Measurements from ENCODE around the gene PDXK.
A peak's percentile ranks its signal among the peaks of the same experiment; 100 is the strongest.

The PDXK gene

DNA sequence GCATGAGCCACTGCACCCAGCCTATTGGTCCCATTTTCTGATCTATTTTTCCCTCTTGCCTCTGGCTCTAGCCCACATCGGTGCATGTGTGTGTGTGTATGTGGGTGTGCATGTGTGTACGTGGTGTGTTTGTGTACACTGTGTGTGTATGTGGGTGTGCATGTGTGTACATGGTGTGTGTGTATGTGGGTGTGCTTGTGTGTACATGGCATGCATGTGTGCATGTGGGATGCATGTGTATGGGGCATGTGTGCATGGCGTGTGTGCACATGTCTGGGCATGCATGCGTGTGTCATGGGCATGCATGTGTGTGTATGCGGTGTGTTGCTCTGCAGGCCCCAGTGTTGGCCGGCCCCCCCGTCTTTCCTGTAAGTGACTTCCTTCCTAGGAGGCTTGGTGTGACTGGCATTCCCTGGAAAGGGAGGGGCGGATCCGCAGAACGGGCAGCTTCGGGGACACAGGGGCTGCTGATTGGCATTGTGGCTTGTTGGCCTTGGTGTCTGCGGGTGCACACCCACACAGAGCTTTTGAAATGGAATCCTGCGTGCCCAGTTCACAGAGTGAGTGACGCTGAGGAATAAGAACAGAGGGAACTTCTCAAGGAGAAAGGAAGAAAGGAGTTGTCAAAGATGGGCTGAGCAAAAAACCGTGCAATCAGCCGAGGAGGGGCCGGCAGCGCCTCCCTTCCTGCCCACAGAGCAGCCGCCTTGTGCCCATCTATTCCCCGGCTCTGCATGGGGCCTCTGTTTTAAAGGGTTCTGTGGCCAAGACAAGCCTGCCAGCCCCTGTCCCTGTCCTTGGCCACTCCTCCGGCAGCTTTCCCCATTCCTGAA, 8.0 kb downstream of the PDXK start:
- DNase-seq, result no peak

DNA sequence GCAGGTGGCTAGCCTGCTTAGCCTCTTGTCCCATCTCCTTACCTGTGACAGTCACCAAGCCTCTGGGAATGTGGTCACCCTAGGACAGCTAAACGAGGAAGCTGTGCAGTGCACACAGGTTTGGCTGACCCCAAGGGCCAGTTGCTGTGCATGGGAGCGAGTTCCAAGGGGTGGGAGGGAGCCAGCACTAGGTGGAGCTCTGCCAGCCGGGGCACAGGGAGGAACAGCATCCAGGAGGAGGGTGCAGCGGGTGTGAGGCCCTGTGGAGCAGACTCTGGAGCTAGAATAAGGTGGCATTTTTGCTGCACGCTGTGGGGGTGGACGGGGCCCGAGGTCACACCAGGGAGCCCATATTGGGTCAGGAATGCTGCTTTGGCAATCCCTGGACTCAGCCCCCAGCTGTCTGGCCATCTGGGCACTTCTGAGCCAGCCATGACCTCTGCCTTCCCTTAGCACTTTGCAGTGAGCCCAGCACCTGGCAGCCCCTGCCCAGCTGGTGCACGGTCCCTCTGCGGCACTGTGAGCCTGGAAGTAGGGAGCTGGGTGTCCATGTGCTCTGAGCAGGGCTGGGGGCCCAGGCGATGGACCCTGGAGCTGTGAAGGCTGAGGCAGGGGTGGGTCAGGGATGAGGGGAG, 8.7 kb downstream of the PDXK start:
- no peak for DNase-seq

DNA sequence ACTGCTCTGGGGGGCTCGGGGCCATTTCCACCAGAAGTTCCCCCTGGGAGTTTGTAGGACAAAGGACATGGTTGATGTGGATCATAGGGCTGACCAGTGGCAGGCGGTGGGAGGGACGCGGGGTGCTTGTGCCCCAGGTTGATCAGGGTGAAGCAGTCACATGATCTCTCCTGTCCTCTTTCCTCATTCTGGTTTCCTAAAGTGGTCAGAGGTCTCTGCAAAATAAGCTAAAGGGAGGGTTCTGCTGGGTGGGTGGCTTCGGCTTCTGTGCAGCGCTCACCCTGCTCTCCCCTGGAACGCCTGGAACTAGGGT, 9.2 kb downstream of the PDXK start:
- no peak for DNase-seq

DNA sequence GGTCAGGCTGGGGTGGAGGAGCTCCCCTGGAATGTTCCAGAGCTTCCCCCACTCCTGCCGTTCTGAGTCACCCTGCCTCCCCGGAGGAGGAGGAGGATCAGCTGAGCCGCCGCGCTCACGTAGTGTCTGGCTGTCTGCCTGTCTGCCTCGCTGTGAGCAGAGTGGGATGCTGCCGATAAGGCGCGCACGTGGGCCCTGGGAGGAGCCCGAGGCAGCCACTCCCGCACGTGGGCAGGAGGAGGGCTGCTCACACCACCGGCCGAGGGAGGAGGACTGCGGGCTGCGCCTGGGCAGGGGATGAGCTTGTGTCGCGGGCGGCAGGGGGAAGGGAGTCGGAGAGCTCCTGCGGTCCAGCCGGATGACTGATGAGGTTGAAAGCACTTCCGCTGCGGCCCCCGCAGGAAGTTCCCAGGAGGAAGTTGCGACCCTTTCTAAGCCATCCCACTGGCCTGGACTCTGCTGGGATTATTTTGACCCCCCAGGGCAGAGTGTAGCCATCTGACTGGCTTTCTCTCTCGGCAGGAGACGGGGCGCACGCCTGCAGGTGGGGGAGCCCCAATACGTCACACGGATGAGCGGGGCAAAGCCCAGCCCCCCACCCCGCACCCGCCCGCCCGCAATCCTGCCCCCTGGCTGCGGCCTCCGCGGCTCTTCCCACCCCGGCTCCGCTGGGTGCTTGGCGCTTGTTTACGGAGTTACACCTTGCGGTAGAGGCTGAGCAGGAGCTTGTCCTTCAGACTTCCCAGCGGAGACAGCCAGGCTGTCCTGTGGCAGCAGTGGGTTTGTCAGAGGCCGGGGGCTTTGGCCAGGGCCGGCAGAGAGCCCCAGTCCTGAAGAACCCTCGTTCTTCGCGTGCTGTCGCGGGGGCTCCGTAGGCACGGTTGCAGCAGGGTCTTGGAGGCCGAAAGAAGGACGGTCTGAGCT, 9.8 kb downstream of the PDXK start:
- peak; percentile 87 for DNase-seq

DNA sequence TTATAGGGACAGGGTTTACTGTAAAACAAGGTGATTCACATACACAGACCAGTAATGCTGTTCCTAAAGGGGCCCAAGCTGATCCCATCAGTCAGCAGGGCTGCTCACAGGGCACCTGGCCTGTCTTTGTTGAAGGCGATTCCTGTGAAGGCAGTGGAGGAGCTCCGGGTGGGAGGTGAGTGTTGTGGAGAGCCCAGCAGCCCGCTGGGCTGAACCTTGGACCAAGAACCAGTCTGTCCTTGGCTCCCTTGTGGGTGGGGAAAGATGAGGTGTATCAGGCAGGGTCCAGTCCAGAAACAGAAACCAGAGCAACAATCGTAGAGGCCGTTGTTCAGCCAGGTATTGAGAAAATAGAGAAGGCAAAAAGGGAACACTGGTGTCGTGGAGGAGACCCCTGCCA, 12.5 kb downstream of the PDXK start:
- DNase-seq, result no peak

DNA sequence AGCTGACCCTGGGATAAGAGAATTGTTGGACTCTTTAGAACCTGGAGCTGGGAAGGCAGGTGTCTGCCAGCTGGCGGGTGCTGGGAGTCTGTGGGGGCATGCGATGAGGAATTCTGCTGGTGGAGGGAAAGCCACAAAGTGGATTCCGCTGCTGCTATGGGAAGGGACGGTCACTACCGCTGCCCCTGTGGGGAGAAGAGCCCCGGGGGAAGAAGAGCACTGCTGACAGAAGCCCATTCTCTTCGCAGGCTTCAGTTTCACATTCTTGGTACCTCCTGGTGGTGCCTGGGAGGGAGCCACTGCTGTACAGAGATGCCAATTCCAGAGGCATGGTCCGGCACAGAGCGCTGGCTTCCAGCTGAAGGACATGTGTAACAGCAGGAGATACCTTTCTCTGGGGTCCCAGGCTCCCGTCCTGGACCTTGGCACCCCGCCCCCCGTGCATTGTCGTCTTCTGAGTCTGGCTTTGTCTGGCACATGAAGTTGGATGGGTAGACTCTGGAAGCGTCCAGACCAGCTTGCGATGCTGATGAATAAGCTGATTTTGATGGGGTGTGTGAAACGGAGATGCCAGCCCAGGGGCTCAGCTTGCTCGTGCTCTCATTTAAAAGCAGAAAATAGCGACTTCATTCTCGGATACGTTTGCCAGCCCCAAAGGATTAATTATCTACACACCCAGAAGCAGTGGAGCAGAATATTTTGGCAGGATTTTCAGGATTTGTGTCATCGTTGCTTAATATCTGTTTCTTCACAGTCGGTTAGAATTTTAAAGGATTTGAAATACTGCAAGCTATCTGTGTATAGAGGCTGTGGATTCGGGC, 13.2 kb downstream of the PDXK start:
- DNase-seq, result no peak

DNA sequence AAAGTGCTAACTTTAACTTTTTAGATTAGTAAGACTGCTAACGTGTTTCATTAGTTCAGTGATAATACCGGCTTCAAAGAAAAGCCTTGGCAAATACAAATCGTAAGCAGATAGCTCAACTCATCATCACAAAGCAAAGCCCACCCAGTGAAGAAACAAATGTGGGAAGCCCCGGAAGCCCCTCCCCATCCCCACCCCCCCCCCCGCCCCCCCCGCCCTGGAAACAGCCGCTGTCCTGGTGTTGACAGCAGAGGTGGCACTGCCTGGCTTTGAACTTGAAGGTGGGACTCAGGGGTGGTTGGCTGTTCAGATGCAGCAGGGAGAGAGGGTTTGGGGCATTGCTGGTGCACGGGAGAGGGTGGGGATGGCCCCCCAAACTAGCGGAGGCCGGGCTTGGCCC, 14.1 kb downstream of the PDXK start:
- no peak for DNase-seq

DNA sequence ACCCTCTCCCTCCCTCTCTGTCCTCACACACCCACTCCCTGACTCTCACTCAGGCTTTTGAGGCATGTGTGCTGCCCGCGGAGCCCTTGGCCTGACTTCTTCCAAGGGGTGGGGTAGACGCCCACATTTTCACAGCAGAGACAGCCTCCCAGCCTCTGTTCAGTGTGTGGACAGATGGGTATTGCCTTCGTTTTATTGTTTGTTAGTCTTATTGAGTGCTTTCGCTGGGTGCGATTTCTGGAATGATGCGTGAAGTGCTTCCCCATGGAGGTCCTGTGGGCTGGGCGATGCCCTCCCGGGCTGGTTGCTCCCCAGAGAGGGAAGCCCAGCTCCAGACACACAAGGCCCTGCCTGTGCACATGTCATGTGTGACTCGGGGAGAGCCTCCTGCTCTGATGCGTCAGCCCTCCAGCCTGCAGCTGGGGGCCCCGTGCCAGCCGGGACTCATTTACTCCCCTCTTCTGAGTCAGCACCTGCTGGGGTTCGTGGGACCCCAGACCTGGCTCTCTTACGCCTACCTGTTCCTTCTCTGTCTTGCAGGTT, 14.7 kb downstream of the PDXK start:
- no peak for DNase-seq

DNA sequence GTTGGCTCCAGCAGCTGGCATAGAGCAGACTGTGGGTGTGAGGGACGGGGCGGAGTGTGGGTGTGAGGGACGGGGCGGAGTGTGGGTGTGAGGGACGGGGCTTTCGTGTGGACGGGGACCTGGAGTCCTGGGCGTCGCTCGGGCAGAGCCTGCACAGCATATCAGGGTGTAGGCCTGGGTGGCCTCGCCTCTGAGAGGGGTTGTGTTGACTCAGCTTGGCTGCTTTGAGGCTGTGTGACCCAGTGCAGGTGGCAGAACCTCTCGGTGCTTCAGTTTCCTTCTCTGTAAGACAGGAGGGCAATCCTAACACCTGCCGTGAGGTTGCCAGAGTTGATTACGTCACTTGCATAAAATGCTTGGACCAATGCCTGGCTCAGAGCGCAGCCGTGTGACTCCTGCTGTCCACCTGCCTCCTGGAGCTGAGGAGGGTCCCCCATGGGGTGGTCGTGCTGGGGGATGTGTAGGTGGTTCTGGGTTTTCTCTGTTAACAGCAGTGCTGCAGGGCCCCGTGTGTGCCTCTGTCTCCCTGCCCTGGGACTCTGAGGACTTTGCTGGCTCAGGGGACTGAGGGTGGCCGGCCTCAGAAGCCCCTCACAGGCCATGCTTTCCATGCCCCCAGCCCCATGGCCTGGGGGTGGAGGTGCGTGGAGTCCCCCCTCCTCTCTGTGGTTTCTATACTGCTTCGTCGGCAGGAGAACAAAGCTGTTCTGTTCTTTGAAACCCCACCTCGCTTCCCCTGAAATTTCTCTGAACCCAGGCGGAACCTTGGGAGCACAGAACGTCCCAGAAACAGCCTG, 15.4 kb downstream of the PDXK start:
- DNase-seq, result peak; percentile 27

DNA sequence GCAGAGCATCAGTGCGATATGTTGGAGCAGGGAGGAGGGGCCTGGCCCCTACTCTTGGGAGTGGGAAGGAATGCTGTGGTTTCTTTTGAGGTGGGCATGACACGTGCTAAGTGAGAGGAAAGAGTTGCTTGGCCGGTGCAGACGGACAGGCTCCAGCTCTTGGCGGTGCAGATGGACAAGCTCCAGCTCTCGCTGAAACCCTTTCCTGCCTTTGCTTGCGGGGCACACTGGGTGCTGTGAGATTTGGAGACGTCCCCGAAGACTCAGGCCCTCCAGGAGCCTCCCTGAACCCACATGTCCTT, 15.9 kb downstream of the PDXK start:
- no peak for DNase-seq

DNA sequence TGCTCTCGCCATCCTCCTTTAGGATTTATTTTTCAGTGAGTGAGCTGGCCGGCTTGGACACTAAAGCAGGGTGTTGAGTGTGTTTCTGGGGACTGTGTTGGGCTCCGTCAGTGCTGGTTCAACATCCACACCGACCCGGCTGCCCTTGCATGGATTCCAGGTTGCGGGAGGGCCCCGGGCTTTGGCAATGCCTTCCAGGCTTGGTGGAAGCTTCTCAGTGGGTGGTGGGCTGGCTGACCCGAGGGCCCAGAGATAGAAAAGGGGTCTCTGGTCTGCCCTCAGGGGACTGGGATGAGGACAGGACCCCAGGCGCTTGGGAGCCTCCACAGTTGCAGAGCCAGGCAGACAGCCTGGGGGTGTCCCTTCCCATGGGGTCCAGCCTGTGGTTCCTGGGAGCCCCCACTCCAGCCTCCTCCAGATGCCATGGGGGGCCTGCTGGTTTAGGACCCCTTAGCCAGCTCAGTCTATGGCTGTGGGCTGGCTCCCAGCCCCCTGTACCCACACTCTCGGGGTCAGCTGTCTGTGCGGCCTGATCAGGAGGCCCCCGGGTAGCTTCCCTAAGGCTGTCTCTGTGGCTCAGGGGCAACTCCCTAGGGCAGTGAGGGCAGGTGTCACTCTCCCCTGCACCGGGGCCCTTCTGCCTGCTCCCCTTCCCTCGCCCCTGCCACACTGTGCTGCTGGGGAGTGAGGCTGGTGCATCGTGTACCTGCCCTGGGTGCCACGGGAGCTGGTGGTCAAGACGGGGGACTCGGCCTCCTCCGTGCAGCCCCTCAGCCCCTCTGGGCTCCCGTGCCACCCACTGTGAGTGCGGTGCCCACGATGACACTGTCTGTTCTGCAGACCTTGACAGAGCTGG, 16.5 kb downstream of the PDXK start:
- DNase-seq, result no peak

DNA sequence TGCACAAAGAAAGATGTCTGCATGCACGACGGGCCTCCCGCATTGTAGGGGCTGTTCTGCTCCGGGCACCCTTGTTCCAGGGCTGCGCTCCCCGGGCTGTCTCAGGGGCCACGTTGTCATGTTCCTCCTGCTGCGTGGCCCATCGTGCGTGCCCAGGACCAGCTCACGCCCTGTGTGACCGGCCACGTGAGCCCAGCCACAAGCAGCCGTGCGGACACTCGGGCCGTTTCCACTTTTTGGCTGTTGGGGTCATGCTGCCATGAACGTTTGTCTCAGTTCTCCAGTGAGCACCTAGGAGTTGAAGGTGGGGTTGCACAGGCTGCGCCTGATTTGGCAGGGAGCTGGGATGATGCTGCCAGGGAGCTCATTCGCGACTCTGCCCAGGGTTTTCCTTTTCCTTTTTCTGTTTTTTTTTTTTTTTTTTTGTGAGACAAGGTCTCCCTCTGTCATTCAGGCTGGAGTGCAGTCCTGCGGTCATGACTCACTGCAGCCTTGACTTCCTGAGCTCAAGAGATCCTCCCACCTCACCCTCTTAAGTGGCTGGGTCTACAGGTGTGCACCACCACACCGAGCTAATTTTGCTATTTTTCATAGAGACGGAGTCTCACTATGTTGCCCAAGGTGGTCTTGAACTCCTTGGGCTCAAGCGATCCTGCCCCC, 17.4 kb downstream of the PDXK start:
- DNase-seq, result no peak

DNA sequence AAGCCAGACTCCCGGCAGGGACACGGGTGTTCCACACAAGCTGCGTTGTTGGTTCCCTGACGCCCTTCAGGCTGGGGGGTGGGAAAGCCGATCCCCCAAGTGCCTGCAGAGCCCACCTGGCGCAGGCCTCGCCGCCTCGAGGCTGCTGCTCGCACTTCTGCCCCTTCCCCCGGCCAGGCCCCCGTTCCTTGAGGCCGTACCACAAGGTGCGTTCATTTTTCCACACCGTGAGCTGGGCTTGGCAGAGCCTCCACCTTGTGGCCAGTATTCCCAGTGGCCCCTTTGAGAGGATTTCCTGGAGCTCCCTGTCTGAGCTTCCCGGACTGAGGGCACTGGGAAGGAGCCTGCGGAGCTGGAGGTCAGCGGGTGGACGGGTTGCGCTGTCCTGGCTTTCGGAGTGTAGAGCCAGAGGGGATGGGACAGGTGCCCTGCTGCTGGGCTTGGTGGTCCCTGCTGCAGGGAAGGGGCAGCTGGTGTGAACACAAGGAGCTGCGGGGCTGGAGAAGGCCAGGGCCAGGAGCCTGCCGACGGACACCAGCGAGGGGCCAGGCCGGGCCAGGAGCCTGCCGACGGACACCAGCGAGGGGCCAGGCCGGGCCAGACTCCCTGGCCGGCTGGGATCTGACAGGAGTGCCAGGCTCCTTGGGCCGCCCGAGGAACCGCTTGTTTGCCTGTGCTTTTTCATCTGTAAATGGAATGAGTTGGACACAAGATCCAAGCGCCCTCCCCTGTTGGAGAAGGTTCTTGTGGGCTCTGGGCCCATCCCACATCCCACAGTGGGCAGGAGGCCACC, 18.4 kb downstream of the PDXK start:
- no peak for DNase-seq

DNA sequence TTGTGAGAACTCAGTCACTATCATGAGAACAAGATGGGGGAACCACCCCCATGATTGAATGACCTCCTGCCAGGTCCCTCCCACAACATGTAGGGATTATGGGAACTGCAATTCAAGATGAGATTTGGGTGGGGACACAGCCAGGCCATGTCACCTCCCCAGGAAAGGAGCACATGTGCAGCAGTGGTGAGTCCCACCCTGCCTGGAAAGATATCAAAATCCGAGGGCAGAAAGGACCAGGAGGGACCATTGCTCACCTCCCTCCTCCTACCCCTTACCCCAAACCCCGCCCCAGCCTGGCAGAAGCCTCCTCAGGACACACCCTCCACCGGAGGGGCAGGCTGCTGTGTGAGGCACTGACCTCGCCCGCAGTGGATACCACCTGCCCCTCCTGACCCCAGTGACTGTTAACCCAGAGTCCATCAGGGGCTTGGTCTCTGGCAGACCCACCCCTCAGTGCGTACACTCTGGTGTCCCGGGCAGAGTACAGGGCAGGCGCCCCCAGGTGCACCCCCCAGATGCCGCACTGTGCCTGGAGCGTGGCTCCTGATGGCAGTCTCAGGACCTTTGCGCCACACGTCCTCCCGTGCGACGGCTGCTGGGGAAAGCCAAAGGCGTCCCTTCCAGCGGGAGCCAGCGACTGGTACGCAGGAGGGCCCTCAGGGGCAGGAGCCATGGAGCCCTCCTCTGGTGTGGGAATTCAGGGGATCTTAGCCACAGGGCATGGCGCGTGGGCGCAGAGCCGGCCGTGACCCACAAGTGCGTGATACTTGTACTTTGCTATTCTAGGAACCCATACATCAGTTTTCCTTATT, 20.9 kb downstream of the PDXK start:
- no peak for DNase-seq

DNA sequence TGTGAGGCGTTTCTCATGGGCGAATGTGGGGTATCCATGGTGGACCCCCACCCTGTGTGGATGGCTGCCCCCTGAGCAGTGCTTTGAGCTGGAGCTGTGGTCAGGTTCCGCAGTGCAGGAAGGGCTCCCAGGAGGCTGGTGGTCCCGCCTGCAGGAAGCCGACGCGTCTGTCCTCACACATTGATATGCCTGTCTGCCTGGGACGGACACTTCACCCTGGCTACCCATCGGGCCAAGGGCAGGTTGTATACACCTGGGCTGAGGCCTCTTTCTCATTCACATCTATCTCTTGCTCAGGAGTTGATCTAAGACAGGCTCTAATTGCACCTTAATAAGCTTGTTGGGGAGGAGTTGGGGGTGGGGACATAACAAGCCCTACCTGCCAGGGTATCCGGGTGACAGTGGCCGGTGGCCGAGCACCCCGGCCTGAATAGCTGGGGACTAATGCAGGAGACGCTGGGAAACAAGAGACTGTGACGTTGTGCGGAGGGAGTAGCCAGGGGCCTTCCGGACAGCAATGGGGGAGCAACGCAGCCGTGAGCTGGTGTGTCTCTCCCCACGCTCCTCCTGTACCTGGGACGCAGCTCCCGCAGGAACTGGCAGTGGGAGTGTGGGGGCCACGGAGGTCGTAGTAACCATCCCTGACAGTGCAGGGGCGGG, 21.7 kb downstream of the PDXK start:
- DNase-seq, result no peak

DNA sequence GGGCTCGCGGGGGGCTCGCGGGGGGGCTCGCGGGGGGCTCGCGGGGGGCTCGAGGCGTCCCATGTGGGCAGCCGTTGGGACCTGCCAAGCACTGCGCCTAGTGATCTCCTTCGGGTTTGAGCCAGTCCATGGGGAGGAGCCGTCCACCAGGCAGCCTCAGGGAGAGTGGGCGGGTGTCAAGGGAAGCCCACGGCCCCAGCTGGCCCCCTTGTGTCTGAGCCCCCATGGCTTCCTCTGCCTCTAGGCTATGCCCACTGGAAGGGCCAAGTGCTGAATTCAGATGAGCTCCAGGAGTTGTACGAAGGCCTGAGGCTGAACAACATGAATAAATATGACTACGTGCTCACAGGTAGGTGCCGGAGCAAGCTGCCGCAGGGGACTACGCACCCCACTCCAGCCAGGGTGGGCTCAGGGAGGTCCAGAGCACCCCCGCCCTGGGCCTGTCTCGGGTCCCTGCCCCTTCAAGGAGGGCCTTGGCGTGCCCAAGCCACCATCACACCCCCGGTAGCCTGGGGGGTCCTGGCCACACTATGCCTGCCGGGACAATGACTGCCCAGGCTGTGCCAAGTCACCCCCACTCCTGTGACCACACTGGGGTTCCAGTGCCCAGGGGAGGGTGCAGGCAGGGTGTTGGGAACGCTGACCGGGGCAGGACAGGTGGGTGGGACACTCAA, 22.6 kb downstream of the PDXK start:
- no peak for DNase-seq

DNA sequence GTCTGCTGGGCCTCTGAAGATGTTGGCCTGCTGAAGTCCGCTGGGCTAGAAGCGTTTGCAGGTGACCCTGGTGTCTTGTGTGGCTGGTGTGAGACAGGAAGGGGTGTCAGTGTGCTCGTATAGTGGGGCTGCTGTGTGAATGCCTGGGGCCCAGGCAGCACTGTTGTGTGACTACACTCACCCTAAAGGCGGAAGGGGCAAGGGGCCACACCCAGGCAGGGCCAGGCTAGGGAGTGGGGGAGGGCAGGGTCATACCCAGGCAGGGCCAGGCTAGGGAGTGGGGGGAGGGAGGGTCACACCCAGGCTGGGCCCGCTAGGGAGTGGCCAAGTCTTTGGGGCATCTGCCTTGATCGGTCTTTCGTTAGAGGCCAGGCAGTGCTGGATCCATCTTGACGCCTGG, 25.0 kb downstream of the PDXK start:
- no peak for DNase-seq

Measured in activated CD4-positive, alpha-beta T cell treated with anti-CD3 and anti-CD28 coated beads, Interleukin-2, amount 50 U/mL, for 16 hours (primary cell).